HEK293T (cell line): Measurements from ENCODE around the gene NPPC.

ENCODE experiments used
- ARNT ChIP-seq: fragments of 450-650 bp; IDR thresholded peaks from 2 replicates; pipeline ENCODE4 v1.6.1; 2017; ENCODE audit warnings: mild to moderate bottlenecking
- BHLHE40 ChIP-seq: fragments of 450-650 bp; IDR thresholded peaks from 2 replicates; pipeline ENCODE4 v1.6.1; 2016; ENCODE audit warnings: mild to moderate bottlenecking, moderate library complexity, borderline replicate concordance
- ELF4 ChIP-seq: fragments of 450-650 bp; IDR thresholded peaks from 2 replicates; pipeline ENCODE4 v1.6.1; 2017; ENCODE audit warnings: antibody characterized with exemption
- FOXA1 ChIP-seq: fragments of 450-650 bp; IDR thresholded peaks from 2 replicates; pipeline ENCODE4 v1.6.1; 2016; ENCODE audit warnings: mild to moderate bottlenecking
- FOXK2 ChIP-seq: fragments of 450-650 bp; IDR thresholded peaks from 2 replicates; pipeline ENCODE4 v1.6.1; 2016; ENCODE audit warnings: mild to moderate bottlenecking
- FOXM1 ChIP-seq: fragments of 450-650 bp; IDR thresholded peaks from 2 replicates; pipeline ENCODE4 v1.6.1; 2017; ENCODE audit warnings: mild to moderate bottlenecking, borderline replicate concordance
- HDGF ChIP-seq: fragments of 450-650 bp; IDR thresholded peaks from 2 replicates; pipeline ENCODE4 v1.6.1; 2017; ENCODE audit warnings: antibody characterized with exemption, borderline replicate concordance
- LEF1 ChIP-seq: fragments of 450-650 bp; IDR thresholded peaks from 2 replicates; pipeline ENCODE4 v1.6.1; 2017; ENCODE audit warnings: mild to moderate bottlenecking, borderline replicate concordance
- NFRKB ChIP-seq: fragments of 450-650 bp; IDR thresholded peaks from 2 replicates; pipeline ENCODE4 v1.6.1; 2016; ENCODE audit warnings: mild to moderate bottlenecking, moderate library complexity
- SP1 ChIP-seq: fragments of 450-650 bp; IDR thresholded peaks from 2 replicates; pipeline ENCODE4 v1.6.1; 2017
- TARDBP ChIP-seq: fragments of 450-650 bp; IDR thresholded peaks from 2 replicates; pipeline ENCODE4 v1.6.1; 2016
- TF ChIP-seq, protein P1 (sequence below): fragments of 450-650 bp; IDR thresholded peaks from 2 replicates; pipeline ENCODE4 v1.6.1; 2016

DNA sequence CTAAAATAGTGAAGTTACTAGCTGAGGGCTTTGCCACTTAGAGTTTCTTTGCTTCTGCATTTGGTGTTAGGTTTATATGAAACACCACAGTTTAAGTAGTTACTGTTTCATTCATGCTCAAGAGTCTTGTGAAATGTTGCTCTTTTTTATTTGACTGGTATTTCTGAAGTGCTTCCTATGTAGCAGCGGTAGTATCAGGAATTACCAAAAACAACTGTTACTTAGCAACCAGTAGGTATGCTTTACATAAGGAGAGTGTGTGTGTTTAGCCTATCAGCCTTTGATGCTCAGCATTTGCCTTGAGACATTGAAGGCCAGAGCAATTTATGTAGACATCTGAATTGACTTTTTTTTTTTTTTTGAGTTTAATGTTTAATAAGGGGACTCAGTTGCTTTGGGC is 38.9 kb upstream of the NPPC start:
- TF ChIP-seq HDGF (no peak), FOXM1 (no peak), BHLHE40 (no peak), ELF4 (no peak), LEF1 (no peak), NFRKB (no peak), TARDBP (no peak), FOXA1 (no peak), ARNT (no peak), SP1 (no peak), FOXK2 (no peak)
- TF ChIP-seq, protein P1, sequence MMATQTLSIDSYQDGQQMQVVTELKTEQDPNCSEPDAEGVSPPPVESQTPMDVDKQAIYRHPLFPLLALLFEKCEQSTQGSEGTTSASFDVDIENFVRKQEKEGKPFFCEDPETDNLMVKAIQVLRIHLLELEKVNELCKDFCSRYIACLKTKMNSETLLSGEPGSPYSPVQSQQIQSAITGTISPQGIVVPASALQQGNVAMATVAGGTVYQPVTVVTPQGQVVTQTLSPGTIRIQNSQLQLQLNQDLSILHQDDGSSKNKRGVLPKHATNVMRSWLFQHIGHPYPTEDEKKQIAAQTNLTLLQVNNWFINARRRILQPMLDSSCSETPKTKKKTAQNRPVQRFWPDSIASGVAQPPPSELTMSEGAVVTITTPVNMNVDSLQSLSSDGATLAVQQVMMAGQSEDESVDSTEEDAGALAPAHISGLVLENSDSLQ = no peak
